Neutrophil (primary cell): ENCODE results near the gene SBDS.
"Not testable (repeated sequence)": the region's sequence is repeated elsewhere in the genome, so short reads cannot be mapped to it uniquely, and the experiment has no call there.

Source experiments
- H3K27ac ChIP-seq: fragments of 200-600 bp; sonication (generic); 2 replicates; pipeline ENCODE4 v1.5.1; 2016; ENCODE audit warnings: mild to moderate bottlenecking, moderate library complexity
- H3K27me3 ChIP-seq: fragments of 200-600 bp; sonication (generic); 2 replicates; pipeline ENCODE4 v1.6.0; 2016; ENCODE audit warnings: mild to moderate bottlenecking
- H3K36me3 ChIP-seq: fragments of 200-600 bp; sonication (generic); 2 replicates; pipeline ENCODE4 v1.5.1; 2017
- H3K4me1 ChIP-seq, 2 experiments: fragments of 200-600 bp in 1 of 2; sonication (generic) in 1 of 2; 1 replicate in 1 of 2; 2 replicates in 1 of 2; pipeline versions ENCODE4 v1.5.1 to v1.6.1; 2013 to 2016; ENCODE audit warnings: low read depth in 1 of 2, low read length in 1 of 2, mild to moderate bottlenecking in 1 of 2, moderate library complexity in 1 of 2; ENCODE audit not compliant: control insufficient read depth in 1 of 2, insufficient read depth in 1 of 2
- H3K4me3 ChIP-seq, 2 experiments: fragments of 200-600 bp in 1 of 2; sonication (generic) in 1 of 2; 1 replicate in 1 of 2; 2 replicates in 1 of 2; pipeline ENCODE4 v1.5.1; 2013 to 2016; ENCODE audit warnings: low read depth in 1 of 2, low read length in 1 of 2, mild to moderate bottlenecking in 1 of 2, moderate library complexity in 1 of 2
- H3K9me3 ChIP-seq: fragments of 200-600 bp; sonication (generic); 2 replicates; pipeline ENCODE4 v1.5.1; 2016
- CTCF ChIP-seq: fragments of 200-600 bp; sonication (generic); IDR thresholded peaks from 2 replicates; pipeline ENCODE4 v1.5.1; 2016; ENCODE audit warnings: antibody characterized with exemption

Gene SBDS

DNA sequence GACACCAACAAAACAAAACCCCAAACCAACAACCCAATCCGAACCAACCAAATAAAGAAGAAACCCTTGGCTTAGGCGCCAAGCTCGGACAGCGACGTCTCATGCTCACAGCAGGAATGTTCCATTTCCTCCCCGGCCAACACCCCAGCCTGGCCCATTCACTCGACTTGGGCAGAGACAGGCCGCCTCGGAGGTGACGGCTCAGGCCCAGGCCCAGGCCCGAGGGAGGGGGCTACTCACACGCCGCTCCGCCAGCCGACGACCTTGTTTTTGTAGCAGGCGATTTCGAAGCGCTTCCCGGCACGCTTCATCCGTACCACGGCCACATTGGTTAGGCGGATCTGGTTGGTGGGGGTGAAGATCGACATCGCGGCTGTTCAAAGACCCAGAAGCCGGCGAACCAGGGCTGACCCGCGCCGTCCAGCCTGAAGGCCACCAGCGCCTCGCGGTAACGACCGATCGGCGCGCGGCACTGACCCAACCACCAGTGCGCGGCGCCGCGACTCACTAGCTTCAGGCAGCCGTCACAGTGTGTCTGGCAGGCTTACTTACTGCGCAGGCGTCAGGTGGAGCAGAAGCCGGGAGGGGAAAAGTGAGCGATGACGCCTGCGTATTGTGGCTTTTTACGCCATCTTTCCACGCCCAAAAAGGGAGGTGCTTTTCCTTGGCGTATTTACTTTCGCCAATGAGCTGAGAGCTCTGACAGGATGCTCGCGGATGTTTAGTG lies at the start of gene SBDS:
SBDS (minus strand) TSS at position 537 of the 727 bp plus-strand sequence; CDS start at position 368, 169 bp downstream.
- peaks cover 16 to 20% of the 10 kb centered on the region in 2 experiments for H3K4me1 ChIP-seq
- H3K36me3 ChIP-seq = peaks cover 15% of the 10 kb centered on the region
- H3K27me3 ChIP-seq, H3K9me3 ChIP-seq: not testable (repeated sequence)
- H3K27ac ChIP-seq = peak within 1 kb of the TSS; percentile 94
- peak within 1 kb of the TSS; percentile 78 to 90 for H3K4me3 ChIP-seq

DNA sequence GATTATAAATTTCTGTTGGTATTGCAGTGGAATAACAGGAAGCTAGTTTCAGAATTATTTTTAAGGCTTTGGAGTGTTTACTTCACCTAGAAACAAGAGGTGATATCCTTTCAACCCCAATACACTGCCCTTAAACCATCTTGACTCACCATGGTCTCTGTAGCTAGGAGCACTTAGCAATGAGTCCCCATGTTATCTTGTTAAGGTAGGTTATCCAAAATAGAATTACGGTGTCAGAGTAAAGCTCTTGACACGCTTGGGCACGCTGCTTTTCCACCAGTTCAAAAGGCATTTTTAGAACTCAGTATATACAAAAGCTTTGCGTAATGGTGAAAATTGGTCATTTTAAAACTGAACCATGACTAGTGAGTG lies 48.2 kb upstream of the SBDS start:
- not testable (repeated sequence) for H3K27ac ChIP-seq, H3K9me3 ChIP-seq, H3K36me3 ChIP-seq, H3K27me3 ChIP-seq, H3K4me3 ChIP-seq
- H3K4me1 ChIP-seq = peaks cover 7 to 10% of the 10 kb centered on the region in 2 experiments

GRCh38 chr7:67042781-67043558 lies 47.6 kb upstream of the SBDS start:
- not testable (repeated sequence) for H3K27me3 ChIP-seq, H3K36me3 ChIP-seq, H3K9me3 ChIP-seq, H3K27ac ChIP-seq, H3K4me3 ChIP-seq, H3K4me1 ChIP-seq

- TF ChIP-seq CTCF = peak; percentile 36
- H3K27ac ChIP-seq, H3K36me3 ChIP-seq, H3K4me3 ChIP-seq, H3K9me3 ChIP-seq, H3K4me1 ChIP-seq, H3K27me3 ChIP-seq: not testable (repeated sequence)
Observed at GRCh38 chr7:67040832-67041231, 45.4 kb upstream of the SBDS start.

DNA sequence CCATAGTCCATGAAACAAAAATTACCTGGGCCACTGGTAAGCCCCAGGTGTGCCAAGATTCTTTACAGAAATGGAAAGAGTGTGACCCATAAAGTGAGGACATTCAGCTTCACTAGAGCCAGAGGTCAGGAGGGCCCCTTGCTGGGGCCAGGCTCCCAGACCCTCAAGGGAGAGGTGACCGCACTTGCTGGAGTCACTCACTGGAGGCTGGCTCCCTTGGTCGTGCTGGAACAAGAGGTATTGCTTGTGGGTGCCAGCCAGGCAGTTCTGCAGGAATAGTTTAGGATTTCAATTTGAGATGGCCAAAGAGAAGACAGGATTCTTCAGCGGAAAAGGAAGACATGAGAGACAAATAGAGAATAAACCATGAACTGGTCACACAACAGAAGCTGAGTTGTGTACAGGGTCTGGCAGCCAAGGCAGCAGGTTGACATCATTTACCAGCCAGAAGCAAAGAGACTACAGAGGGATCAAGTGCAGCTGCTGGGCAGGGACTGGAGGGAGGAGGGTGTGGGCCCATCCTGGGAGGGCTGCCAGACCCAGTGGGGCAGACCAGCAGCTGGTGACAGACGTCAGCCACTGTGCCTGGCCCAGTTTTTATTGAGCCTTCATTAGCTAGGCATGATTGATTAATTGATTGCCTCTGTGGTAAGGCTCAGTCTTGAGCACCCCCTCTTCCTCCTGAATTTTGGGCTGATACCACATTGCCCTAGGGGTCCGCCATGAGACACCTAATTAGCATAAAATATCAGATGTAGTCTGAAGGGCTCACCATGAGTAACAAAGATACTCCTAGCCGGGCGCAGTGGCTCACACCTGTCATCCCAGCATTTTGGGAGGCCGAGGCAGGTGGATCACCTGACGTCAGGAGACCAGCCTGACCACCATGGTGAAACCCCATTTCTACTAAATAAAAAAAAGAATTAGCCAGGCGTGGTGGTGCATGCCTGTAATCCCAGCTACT lies 41.3 kb upstream of the SBDS start:
- not testable (repeated sequence) for H3K36me3 ChIP-seq, H3K9me3 ChIP-seq, H3K27me3 ChIP-seq, H3K27ac ChIP-seq, H3K4me3 ChIP-seq, H3K4me1 ChIP-seq

- TF ChIP-seq CTCF = no peak
- H3K4me3 ChIP-seq = no peak overlapping the region
- H3K9me3 ChIP-seq = no peaks in the 10 kb centered on the region
- H3K4me1 ChIP-seq = no peaks in the 10 kb centered on the region
- H3K27me3 ChIP-seq = no peaks in the 10 kb centered on the region
- no peak overlapping the region for H3K27ac ChIP-seq
- no peaks in the 10 kb centered on the region for H3K36me3 ChIP-seq
Observed at GRCh38 chr7:67033251-67033650, 37.9 kb upstream of the SBDS start.

- not testable (repeated sequence) for H3K9me3 ChIP-seq, H3K27ac ChIP-seq, H3K36me3 ChIP-seq, H3K4me3 ChIP-seq, H3K4me1 ChIP-seq, H3K27me3 ChIP-seq
Observed at GRCh38 chr7:67031685-67032084, 36.3 kb upstream of the SBDS start.

GRCh38 chr7:67025459-67025858 lies 30.1 kb upstream of the SBDS start:
- H3K27ac ChIP-seq, H3K9me3 ChIP-seq: not testable (repeated sequence)
- peaks cover 14% of the 10 kb centered on the region for H3K36me3 ChIP-seq

More at GRCh38 chr7:67025459-67025858, 30.1 kb upstream of the SBDS start:
- not testable (repeated sequence) for H3K27me3 ChIP-seq, H3K4me1 ChIP-seq, H3K4me3 ChIP-seq
